ENCODE results near the gene DNTT.

The DNTT gene

GRCh38 chr10:96276426-96276825, 27.8 kb upstream of the DNTT start:
- no peaks in the 10 kb centered on the region for H3K9me3 ChIP-seq (replicated peaks in 1 of 2; ENCODE audit: control insufficient read depth in 2 of 2, insufficient read depth in 1 of 2, low read depth in 1 of 2, low read length in 2 of 2)
- no peak overlapping the region for H2BK15ac ChIP-seq (ENCODE audit: low read length)
- H2BK12ac ChIP-seq (ENCODE audit: low read length) = no peak overlapping the region
- no peak overlapping the region for H3K23ac ChIP-seq (ENCODE audit: low read depth, low read length, poor library complexity)
- no peak overlapping the region for H3K4me3 ChIP-seq (ENCODE audit: low read length in 2 of 2)
- H3K27ac ChIP-seq (replicated peaks; ENCODE audit: low read length) = no peak overlapping the region
- no peak overlapping the region for H2AK5ac ChIP-seq (ENCODE audit: low read depth, low read length)
- no peak overlapping the region for H2BK5ac ChIP-seq (ENCODE audit: low read length)
- DNase-seq (ENCODE audit: low spot score) = no peak
- H3K14ac ChIP-seq (ENCODE audit: low read length) = no peak overlapping the region
- no peak overlapping the region for H3K18ac ChIP-seq (ENCODE audit: low read length)
- H4K8ac ChIP-seq (ENCODE audit: low read depth, low read length) = no peak overlapping the region
- no peak overlapping the region for H3K4ac ChIP-seq (ENCODE audit: low read length)
- no peak overlapping the region for H3K4me2 ChIP-seq (ENCODE audit: insufficient read depth, low read length, poor library complexity, severe bottlenecking)
- H3K36me3 ChIP-seq (replicated peaks in 1 of 2; ENCODE audit: control insufficient read depth in 2 of 2, insufficient read depth in 2 of 2, low read length in 2 of 2) = no peaks in the 10 kb centered on the region
- H3K9ac ChIP-seq (ENCODE audit: low read depth, low read length, poor library complexity) = no peak overlapping the region
- no CpG with 5 or more reads among the region's 6 CpGs for WGBS, 2 donors (ENCODE audit: extremely low coverage in 2 of 2, insufficient read length in 2 of 2, insufficient replicate concordance in 1 of 2)
- no peaks in the 10 kb centered on the region for H3K27me3 ChIP-seq (ENCODE audit: control insufficient read depth in 3 of 3, insufficient read depth in 3 of 3, low read depth in 1 of 3, low read length in 3 of 3)
- H3K4me1 ChIP-seq (ENCODE audit: control insufficient read depth in 2 of 2, insufficient read depth in 1 of 2, low read depth in 1 of 2, low read length in 2 of 2) = no peaks in the 10 kb centered on the region
- H2BK120ac ChIP-seq (ENCODE audit: low read depth, low read length) = no peak overlapping the region
- no peak overlapping the region for H4K91ac ChIP-seq (ENCODE audit: low read depth, low read length, poor library complexity)
- H3K79me1 ChIP-seq (ENCODE audit: low read depth, low read length) = no peaks in the 10 kb centered on the region
- H2AFZ ChIP-seq (ENCODE audit: low read length) = no peak overlapping the region

DNA sequence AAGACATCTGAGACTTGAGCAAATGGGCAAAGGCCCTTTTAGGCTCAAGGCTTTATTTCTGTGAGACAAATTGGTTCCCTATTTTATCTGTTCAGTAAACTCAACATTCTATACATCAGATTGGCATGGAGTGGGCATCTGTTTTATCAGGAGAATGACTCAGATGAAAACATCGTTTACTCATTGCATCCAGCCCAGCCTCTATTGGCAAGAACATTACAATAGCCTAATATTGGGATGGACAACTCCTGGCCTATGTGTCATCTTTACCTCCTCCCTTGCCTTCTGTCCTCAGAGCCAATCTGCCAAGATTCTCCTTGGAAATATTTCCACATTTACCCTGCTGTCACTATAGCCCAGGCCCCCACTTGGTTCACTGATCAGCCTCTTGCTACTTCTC, 27.4 kb upstream of the DNTT start:
- Histone ChIP-seq H2BK15ac (ENCODE audit: low read length) (no peak overlapping the region), H4K91ac (ENCODE audit: low read depth, low read length, poor library complexity) (no peak overlapping the region), H2BK120ac (ENCODE audit: low read depth, low read length) (no peak overlapping the region), H3K79me1 (ENCODE audit: low read depth, low read length) (no peaks in the 10 kb centered on the region), H3K14ac (ENCODE audit: low read length) (no peak overlapping the region), H3K4ac (ENCODE audit: low read length) (no peak overlapping the region), H3K4me1 (ENCODE audit: control insufficient read depth in 2 of 2, insufficient read depth in 1 of 2, low read depth in 1 of 2, low read length in 2 of 2) (no peaks in the 10 kb centered on the region), H3K9me3 (replicated peaks in 1 of 2; ENCODE audit: control insufficient read depth in 2 of 2, insufficient read depth in 1 of 2, low read depth in 1 of 2, low read length in 2 of 2) (no peaks in the 10 kb centered on the region), H2BK12ac (ENCODE audit: low read length) (no peak overlapping the region), H2AFZ (ENCODE audit: low read length) (no peak overlapping the region), H3K27me3 (ENCODE audit: control insufficient read depth in 3 of 3, insufficient read depth in 3 of 3, low read depth in 1 of 3, low read length in 3 of 3) (no peaks in the 10 kb centered on the region), H3K23ac (ENCODE audit: low read depth, low read length, poor library complexity) (no peak overlapping the region), H3K4me2 (ENCODE audit: insufficient read depth, low read length, poor library complexity, severe bottlenecking) (no peak overlapping the region), H3K4me3 (ENCODE audit: low read length in 2 of 2) (no peak overlapping the region), H3K9ac (ENCODE audit: low read depth, low read length, poor library complexity) (no peak overlapping the region), H2AK5ac (ENCODE audit: low read depth, low read length) (no peak overlapping the region), H3K18ac (ENCODE audit: low read length) (no peak overlapping the region), H3K27ac (replicated peaks; ENCODE audit: low read length) (no peak overlapping the region), H3K36me3 (replicated peaks in 1 of 2; ENCODE audit: control insufficient read depth in 2 of 2, insufficient read depth in 2 of 2, low read length in 2 of 2) (no peaks in the 10 kb centered on the region), H4K8ac (ENCODE audit: low read depth, low read length) (no peak overlapping the region), H2BK5ac (ENCODE audit: low read length) (no peak overlapping the region)
- no CpG with 5 or more reads among the region's 1 CpG for WGBS, 2 donors (ENCODE audit: extremely low coverage in 2 of 2, insufficient read length in 2 of 2, insufficient replicate concordance in 1 of 2)
- no peak for DNase-seq (ENCODE audit: low spot score)

GRCh38 chr10:96279191-96279641, 25.0 kb upstream of the DNTT start:
- Histone ChIP-seq H3K27ac (replicated peaks; ENCODE audit: low read length) (no peak overlapping the region), H2BK5ac (ENCODE audit: low read length) (no peak overlapping the region), H3K18ac (ENCODE audit: low read length) (no peak overlapping the region), H3K79me1 (ENCODE audit: low read depth, low read length) (no peaks in the 10 kb centered on the region), H4K8ac (ENCODE audit: low read depth, low read length) (no peak overlapping the region), H2BK15ac (ENCODE audit: low read length) (no peak overlapping the region), H4K91ac (ENCODE audit: low read depth, low read length, poor library complexity) (no peak overlapping the region), H2AFZ (ENCODE audit: low read length) (no peak overlapping the region), H3K4ac (ENCODE audit: low read length) (no peak overlapping the region), H3K4me3 (ENCODE audit: low read length in 2 of 2) (no peak overlapping the region), H3K4me1 (ENCODE audit: control insufficient read depth in 2 of 2, insufficient read depth in 1 of 2, low read depth in 1 of 2, low read length in 2 of 2) (no peaks in the 10 kb centered on the region), H3K9me3 (replicated peaks in 1 of 2; ENCODE audit: control insufficient read depth in 2 of 2, insufficient read depth in 1 of 2, low read depth in 1 of 2, low read length in 2 of 2) (no peaks in the 10 kb centered on the region), H3K36me3 (replicated peaks in 1 of 2; ENCODE audit: control insufficient read depth in 2 of 2, insufficient read depth in 2 of 2, low read length in 2 of 2) (no peaks in the 10 kb centered on the region), H3K4me2 (ENCODE audit: insufficient read depth, low read length, poor library complexity, severe bottlenecking) (no peak overlapping the region), H3K9ac (ENCODE audit: low read depth, low read length, poor library complexity) (no peak overlapping the region), H3K23ac (ENCODE audit: low read depth, low read length, poor library complexity) (no peak overlapping the region), H3K14ac (ENCODE audit: low read length) (no peak overlapping the region), H2BK120ac (ENCODE audit: low read depth, low read length) (no peak overlapping the region), H2BK12ac (ENCODE audit: low read length) (no peak overlapping the region), H3K27me3 (ENCODE audit: control insufficient read depth in 3 of 3, insufficient read depth in 3 of 3, low read depth in 1 of 3, low read length in 3 of 3) (peaks cover 0 to 3% (median 0%) of the 10 kb centered on the region in 3 experiments), H2AK5ac (ENCODE audit: low read depth, low read length) (no peak overlapping the region)
- DNase-seq (ENCODE audit: low spot score) = no peak
- WGBS, 2 donors (ENCODE audit: extremely low coverage in 2 of 2, insufficient read length in 2 of 2, insufficient replicate concordance in 1 of 2) = no CpG with 5 or more reads among the region's 3 CpGs

GRCh38 chr10:96280859-96281258, 23.4 kb upstream of the DNTT start:
- WGBS, 2 donors (ENCODE audit: extremely low coverage in 2 of 2, insufficient read length in 2 of 2, insufficient replicate concordance in 1 of 2) = no CpG with 5 or more reads among the region's 2 CpGs
- H3K27ac ChIP-seq (replicated peaks; ENCODE audit: low read length) = no peak overlapping the region
- H2AFZ ChIP-seq (ENCODE audit: low read length) = no peak overlapping the region
- no peak overlapping the region for H2BK5ac ChIP-seq (ENCODE audit: low read length)
- no peak overlapping the region for H3K4me2 ChIP-seq (ENCODE audit: insufficient read depth, low read length, poor library complexity, severe bottlenecking)
- H2BK120ac ChIP-seq (ENCODE audit: low read depth, low read length) = no peak overlapping the region
- no peak overlapping the region for H3K9ac ChIP-seq (ENCODE audit: low read depth, low read length, poor library complexity)
- no peak overlapping the region for H2BK15ac ChIP-seq (ENCODE audit: low read length)
- H3K14ac ChIP-seq (ENCODE audit: low read length) = no peak overlapping the region
- H3K79me1 ChIP-seq (ENCODE audit: low read depth, low read length) = no peaks in the 10 kb centered on the region
- no peaks in the 10 kb centered on the region for H3K36me3 ChIP-seq (replicated peaks in 1 of 2; ENCODE audit: control insufficient read depth in 2 of 2, insufficient read depth in 2 of 2, low read length in 2 of 2)
- H3K4me3 ChIP-seq (ENCODE audit: low read length in 2 of 2) = no peak overlapping the region
- H2BK12ac ChIP-seq (ENCODE audit: low read length) = no peak overlapping the region
- H3K9me3 ChIP-seq (replicated peaks in 1 of 2; ENCODE audit: control insufficient read depth in 2 of 2, insufficient read depth in 1 of 2, low read depth in 1 of 2, low read length in 2 of 2) = no peaks in the 10 kb centered on the region
- H3K18ac ChIP-seq (ENCODE audit: low read length) = no peak overlapping the region
- no peak for DNase-seq (ENCODE audit: low spot score)
- H3K27me3 ChIP-seq (ENCODE audit: control insufficient read depth in 3 of 3, insufficient read depth in 3 of 3, low read depth in 1 of 3, low read length in 3 of 3) = peaks cover 0 to 3% (median 0%) of the 10 kb centered on the region in 3 experiments
- H4K8ac ChIP-seq (ENCODE audit: low read depth, low read length) = no peak overlapping the region
- no peak overlapping the region for H2AK5ac ChIP-seq (ENCODE audit: low read depth, low read length)
- no peak overlapping the region for H4K91ac ChIP-seq (ENCODE audit: low read depth, low read length, poor library complexity)
- H3K4me1 ChIP-seq (ENCODE audit: control insufficient read depth in 2 of 2, insufficient read depth in 1 of 2, low read depth in 1 of 2, low read length in 2 of 2) = peaks cover 0 to 2% of the 10 kb centered on the region in 2 donors
- no peak overlapping the region for H3K4ac ChIP-seq (ENCODE audit: low read length)
- no peak overlapping the region for H3K23ac ChIP-seq (ENCODE audit: low read depth, low read length, poor library complexity)
